CD4-positive, alpha-beta T cell treated with Interleukin-15 for 4 hours (primary cell): ENCODE measurements around the gene GABPB1.
A peak's percentile ranks its signal among the peaks of the same experiment; 100 is the strongest.

Source experiments
- DNase-seq: peaks from one replicate; pipeline ENCODE4 v3.0.0-alpha.2; 2020; ENCODE audit warnings: low spot score

The GABPB1 gene

DNA sequence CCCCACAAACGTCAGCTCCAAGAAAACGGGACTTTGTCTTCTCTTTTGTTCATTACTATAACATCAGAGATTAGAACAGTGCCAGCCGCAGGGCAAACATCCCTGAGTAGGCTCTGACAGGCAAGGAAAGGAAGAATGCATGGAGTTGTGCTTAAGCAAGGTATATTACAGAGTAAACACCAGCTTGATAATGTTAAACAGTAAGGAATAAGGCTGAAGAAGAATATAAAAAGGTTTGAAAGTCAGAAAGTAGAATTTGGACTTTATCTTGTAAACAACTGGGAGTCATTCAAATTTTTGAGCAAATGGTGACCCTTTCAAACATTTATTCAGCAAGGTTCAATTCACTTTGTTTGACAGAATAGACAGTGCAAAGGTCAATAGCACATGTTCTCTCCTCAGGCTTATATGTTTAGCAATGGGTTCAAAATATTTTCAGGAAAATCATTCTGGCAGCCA, 11.0 kb downstream of the GABPB1 start:
- DNase-seq = no peak

DNA sequence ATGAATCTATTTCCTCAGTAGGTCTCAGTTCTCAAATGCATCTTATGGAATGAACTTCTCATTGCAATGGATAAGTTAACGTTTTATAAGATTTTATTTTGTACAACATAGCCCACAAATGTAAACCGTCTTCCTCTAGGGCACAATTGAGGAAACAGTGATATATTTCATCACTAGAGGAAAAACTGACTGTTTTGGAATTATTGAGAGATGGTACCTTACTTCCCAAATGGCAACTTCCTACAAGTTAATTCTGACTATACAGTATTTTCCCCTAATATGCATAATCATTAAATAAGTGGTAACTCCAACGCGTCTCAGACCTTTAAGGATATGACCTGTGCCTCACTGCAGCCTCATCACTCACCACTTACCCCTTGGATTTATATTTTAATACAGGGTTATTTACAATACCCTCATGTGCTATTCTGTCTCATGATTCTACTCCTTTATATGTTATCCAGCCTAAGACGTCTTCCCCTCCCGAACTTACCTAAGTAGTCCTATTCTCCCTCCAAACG, 13.3 kb downstream of the GABPB1 start:
- DNase-seq = no peak

DNA sequence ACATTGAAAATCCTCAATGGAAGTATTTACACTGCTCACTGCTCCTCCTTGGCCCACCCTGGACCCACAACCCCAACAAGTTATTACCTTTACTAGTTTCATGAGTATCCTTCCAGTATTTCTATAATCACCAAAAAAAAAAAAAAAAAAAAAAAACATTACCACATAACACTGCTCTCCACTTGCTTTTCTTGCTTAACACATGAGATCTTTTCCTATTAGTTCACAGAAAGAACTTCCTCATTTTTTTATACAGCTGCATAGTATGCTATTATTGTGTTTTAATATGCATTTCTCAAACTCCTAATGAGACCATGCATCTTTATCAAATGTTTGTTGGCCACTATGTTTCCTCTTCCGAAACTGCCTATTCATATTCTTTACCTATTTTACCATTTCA, 14.6 kb downstream of the GABPB1 start:
- DNase-seq = no peak

DNA sequence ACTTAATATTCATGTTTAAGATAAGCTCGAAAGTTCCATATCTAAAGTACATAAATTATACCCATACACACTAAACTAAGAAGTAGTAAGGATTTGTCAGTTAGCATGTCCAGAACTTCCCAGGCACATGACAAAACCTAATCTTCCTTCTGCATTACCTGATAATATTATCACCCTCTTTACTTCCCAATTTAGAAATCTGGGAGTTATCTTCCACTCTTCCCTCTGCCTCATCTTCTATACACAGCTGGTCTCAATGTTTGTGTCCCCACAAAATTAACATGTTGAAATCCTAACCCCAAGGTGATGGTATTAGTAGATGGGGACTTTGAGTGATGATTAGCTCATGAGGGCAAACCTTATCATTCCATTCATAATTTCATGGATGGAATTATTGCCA, 15.3 kb downstream of the GABPB1 start:
- DNase-seq = no peak

DNA sequence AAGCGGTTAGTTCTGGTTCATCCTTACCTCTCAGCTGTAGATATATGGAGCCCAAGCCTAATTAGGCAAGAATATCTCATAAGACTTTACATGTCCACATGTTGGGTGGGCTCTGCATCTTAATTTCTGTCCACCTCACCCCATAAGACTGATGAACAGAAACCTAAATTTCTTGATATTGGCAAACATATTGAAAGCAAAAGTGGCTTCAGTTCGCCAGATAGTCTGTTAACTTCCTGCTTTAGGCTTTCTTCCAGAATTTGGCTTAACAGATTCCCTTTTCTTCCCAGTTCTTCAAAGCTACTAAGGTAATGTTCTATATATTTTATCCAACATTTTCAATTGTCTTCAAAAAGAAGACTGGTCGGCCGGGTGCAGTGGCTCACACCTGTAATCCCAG, 19.7 kb downstream of the GABPB1 start:
- no peak for DNase-seq

DNA sequence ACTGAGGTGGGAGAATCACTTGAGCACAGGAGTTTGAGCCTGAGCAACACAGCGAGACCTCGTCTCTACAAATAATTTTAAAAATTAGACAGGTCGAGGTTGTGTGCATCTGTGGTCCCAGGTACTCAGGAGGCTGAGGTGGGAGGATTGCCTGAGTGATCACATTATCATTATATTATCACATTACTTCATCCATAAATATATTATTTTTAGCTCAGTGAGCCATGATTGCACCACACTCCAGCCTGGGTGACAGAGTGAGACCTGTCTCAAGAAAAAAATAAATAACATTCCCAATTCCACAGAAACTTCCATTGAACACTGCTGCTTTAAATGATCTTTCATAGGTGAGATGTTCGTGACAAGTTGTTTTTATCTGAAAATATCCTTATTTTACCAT, 21.8 kb downstream of the GABPB1 start:
- no peak for DNase-seq

DNA sequence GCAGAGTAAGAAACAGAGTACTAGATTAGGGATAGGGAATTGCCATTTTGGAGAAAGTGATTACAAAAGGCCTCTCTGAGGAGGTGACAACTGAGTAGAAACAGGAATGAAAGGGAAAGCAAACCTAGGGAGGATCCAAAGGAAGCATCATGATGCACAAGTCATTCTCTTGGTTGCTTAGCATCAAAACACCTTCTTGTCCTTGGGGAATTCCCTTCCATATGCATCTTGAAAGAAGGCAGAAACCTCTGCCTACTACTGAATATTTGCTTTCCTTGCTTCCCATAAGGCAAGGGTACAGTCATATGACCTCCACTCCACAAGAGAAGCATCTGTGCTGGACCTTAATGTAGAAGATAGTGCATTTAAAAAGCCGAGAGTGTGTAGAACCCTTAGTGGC, 24.1 kb downstream of the GABPB1 start:
- DNase-seq = no peak

DNA sequence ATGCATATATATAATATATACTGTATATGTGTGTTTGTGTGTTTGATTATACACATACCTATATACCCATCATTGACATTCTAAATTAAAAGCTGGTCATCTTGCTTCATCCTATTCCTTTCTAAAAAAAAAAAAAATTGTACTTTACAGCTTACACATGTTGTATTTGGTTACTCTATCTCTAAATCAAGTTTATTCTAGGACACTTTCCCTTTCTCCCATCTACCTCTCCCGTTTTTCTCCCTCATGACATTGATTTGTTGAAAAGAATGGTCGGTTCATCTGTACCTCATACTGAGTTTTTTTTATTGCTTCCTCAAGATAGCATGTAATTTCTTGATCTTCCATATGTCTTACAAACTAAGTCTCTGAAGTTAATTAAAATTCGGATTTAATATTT, 26.9 kb downstream of the GABPB1 start:
- no peak for DNase-seq

DNA sequence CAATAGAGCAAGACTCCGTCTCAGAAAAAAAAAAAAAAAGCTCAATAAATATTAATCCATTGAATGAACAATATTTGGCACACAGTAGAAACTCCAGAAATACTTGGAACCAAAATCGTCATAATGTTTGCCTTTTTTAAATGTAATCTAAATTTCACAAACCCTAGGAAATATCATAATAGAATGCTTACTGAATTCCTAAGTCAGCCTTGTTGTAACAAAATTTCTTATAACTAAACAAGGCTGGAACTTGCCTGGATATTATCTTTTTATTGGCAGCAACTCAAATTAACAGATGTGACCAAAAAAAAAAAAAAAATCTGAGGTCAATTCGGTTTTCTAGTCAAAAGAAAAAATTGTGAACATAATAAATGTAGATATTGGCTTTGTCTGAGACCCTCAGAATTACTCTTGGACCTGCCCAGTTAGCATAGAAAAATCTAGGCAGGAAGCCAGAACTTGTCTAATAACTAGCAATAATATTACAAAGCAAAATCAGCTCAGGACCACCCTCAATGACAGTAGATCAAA, 33.3 kb downstream of the GABPB1 start:
- no peak for DNase-seq

DNA sequence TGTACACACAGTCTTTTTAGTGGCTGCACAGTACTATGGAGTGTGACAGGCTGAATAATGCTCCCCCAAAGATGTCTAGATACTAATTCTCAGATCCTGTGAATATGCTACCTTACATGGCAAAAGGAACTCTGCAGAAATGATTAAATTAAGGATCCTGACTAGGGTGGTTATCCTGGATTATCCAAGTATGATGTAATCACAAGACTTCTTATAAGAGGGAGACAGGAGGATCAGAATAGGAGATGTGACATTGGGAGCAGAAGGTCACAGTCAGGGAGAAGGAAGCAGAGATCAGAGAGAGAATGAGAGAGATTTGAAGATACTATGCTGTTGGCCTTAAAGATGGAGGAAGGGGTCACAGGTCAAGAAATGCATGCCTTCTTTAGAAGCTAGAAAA, 34.5 kb downstream of the GABPB1 start:
- DNase-seq = no peak

DNA sequence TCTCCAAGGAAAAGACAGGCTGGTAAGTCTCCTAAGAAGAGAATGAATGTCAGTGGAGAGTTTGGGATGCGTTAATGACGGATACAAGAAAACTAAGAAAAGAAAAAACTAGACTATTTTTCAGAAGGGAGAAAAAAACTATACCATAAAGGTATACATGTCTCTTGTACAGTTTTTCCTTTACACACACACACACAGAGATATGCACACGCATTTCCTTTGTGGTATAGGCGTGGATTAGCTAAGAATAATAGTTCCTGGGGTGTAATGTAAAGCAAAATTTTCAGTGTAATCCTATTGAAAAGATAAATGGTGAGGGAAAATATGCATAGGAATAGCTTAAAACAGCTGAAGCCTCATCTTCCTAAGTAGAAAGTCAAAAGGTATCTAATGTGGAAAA, 36.3 kb downstream of the GABPB1 start:
- DNase-seq = no peak

DNA sequence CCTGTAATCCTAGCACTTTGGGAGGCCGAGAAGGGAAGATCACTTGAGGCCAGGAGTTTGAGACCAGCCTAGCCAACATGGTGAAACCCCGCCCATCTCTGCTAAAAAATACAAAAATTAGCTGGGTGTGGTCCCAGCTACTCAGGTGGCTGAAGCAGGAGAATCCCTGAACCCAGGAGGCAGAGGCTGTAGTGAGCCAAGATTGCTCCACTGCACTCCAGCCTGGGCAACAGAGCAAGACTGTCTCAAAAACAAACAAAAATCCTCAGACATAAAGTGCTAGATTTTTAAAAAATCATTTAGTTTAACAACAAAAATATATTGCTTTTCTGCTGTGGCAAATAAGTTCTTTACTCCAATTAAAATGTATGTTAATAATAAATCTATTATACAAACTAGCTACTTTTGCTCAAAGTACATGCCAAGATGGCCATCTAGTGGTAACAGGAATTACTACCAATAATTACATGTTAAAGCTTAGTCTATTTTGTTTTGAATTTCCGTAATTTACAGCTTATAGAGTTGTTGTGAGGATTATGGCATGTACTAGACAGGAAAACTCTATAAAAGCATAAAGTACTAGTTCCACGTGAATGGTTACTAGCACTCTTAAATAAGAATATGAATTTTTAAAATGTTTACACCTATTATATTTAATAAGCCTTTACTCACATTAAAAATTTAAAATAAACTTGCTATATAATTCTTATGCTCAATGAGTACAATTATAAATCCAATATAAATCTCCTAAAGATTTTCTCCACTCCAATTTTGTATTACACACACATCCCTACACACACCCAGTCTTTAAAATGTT, 39.0 kb downstream of the GABPB1 start:
- peak; percentile 56 for DNase-seq

DNA sequence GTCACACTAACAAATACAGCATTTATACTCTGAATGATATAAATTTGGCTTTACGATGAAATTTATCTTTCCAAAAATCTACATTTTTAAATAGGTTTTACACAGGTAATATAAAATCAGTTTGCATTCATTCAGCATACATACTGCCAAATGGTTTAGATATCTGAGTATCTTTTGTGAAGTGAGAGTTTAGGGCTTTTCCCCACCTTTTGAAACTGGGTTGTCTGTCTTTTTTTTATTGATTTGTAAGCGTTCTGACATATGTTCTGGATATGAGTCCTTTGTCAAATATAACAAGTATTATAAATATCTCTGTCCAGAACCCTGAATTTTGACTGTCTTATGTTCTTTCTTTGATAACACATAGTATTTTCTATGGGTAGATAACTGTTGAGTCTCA, 42.4 kb downstream of the GABPB1 start:
- no peak for DNase-seq

DNA sequence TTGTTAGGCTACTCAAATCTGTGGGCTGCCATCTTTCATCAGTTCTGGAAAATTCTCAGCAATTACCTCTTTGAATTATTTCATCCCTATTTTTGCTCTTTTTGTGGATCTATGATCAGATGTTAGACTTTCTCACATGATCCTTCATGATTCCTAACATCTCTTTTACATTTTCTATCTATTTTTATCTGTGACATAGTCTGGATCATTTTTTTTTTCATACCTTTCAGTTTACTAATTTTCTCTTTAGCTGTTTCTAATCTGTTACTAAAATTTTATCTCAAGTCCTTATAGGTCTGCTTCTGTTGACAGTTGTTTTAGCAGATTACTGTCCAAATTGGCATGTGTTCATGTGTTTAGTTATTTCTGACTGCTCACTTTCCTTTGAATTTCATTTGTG, 47.2 kb downstream of the GABPB1 start:
- DNase-seq = no peak

DNA sequence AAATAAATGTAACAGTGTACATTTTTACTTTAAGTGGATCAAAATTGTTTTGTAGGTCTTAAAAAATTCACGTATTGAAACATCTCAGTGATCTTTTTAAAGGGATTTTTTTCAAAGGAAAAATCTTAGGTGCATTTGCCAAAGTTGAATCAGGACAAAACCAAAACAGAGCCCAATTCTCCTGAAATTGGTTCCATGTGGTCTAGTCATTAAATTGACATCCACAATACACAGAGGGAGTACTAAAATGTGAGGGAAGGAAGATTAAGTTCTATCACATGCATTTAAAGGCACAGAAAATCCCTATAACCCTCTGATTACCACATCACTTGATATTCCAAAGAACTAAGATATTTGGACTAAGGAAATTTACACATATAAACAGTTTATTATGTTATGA, 50.2 kb downstream of the GABPB1 start:
- DNase-seq = no peak

DNA sequence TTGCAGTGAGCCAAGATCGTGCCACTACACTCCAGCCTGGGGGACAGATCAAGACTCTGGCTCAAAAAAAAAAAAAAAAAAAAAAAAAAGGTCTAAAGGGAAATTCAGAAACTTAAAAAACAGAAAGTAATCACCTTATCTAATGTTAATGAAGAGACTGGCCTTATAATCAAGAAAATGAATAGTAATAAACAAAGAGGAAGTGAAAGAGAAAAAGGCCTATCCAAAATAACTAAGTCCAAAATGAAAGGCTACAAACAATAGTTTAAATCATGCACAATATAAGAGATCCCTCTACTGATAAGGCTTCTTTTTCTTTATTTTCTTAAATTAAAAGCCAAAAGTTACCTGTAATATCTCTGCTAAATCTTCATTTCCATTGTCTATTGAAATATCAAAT, 52.4 kb downstream of the GABPB1 start:
- no peak for DNase-seq

DNA sequence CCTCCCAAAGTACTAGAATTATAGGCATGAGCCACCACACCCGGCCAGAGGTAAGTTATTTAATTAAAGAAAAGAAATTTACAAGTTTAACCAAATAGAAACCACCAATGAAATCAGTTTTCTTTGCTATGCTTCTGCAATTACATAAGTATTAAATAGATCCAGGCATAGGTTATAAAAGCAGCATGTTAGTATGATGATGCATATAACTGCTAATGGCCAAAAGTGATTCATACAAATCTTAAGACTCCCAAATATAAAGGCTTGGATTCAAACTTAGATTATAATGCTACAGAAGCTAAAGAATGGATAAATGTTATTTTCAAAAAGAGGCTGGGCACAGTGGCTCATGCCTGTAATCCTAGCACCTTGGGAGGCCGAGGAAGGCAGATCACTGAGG, 56.7 kb downstream of the GABPB1 start:
- DNase-seq = no peak

DNA sequence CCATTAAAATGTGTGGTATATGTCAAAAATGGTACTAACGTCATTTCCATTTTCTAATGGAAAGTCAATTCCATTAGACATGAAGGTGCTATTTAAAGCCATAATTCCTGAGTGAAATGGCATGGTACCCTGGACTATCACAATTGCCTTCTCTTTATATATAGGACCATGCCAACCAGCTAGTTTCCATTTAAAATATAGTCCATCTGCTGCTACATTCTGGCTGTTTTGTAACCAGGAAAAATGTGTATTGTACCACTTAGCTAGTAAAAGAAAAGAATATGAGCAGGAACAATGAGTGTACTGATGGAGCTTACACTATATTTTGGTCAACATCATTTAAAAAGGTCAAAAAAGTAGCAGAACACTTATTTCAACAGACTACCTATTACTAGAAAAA, 59.0 kb downstream of the GABPB1 start:
- no peak for DNase-seq

DNA sequence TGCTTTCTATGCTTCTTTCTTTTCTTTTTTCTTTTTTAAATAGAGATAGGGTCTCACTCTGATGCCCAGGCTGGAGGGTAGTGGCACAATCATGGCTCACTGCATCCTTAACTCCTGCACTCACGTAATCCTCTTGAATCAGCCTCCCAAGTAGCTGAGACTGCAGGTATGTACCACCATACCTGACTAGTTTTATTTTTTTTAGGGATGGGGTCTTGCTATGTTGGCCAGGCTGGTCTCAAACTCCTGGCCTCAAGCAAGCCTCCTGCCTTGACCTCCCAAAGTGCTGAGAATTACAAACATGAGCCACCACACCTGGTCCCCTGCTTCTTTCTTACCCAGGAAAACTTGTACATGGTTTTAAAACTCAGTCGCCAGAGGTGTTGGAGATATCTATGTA, 65.2 kb downstream of the GABPB1 start:
- DNase-seq = no peak

DNA sequence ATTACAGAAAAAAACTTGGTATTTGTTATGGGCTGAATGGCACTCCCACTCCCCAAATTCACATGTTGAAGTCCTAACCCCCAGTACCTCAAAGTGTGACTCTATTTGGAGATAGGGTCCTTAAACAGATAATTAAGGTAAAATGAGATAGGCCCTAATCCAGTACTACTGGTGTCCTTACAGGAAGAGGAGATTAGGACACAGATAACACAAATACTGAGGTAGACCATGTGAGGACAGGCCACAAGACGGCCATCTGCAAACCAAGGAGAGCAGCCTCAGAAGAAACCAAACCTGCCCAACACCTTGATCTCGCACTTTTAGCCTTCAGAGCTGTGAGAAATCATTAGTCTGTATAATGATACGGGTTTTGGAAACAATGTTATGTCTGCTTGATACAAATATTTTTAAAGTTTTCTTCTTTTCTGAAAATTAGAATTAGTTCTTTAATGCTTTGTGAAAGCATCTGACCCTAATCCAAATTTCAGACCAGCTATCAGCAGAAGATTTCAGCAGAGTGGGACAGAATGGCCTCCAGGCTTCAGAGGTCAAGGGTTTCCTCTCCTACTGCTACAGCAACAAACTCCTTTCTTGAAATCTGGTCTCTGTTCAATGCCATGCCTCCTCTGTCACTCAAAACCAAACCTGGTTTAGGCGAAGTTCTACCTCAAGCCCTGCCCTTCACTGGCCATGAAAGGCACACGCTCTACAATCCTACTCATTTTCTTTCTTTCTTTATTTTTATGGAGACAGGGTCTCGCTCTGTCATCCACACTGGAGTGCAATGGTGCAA, 67.5 kb downstream of the GABPB1 start:
- no peak for DNase-seq

DNA sequence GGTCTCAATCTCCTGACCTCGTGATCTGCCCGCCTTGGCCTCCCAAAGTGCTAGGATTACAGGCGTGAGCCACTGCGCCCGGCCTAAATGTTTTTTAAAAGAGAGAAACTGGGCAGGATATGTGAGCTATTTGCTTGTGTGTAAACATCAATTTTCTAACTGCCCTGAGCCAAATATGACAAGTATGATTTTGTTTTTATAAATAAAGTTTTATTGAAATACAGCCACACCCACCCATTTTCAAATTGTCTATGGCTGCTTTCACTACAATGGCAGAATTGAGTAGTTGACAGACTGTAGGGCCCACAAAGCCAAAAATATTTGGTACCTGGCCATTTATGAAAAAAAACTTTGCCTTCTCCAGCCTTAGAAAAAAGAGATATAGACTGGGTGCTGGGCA, 73.6 kb downstream of the GABPB1 start:
- DNase-seq = no peak

DNA sequence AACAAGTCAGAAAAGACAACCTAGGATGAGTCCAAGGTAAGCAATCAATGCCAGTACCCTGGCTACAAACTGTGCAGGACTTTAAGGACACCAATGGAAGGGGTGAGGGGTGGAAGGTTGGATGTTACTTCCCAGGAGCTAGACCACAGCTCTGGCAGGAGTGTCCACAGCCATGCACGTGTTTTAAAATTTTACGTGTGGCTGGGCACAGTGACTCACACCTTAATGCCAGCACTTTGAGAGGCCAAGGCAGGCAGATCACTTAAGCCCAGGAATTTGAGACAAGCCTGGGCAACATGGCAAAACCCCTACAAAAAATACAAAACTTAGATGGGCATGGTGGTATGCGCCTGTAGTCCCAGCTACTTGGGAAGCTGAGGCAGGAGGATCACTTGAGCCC, 74.7 kb downstream of the GABPB1 start:
- DNase-seq = no peak

DNA sequence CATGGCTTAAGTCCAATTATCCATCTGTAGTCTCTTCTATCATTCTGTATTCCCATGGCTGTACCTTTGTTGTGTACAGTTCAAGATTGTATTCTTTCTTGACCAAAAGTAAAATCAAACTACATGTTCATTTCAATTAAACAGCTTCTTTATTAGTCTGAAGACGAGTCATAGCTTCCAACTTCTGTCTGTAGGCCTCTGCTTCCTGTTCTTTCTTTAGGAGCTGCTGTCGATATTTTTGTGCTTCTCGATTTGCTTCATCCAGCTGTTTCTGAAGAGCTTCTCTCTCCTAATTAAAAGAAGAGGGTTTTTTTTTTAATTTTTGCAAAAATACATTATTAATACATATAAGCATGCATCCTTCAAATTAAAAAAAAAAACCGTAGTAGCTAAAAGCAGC, 76.5 kb downstream of the GABPB1 start:
- no peak for DNase-seq
